Measurements from ENCODE around the gene MMRN1.

Gene MMRN1

GRCh38 chr4:90002441-90003062 lies 107.9 kb downstream of the MMRN1 start:
- TF ChIP-seq ZNF26 (tag by site-specific recombination; IDR thresholded peaks at IDR 0.05) (no peak), GFI1B (tag by site-specific recombination; IDR thresholded peaks at IDR 0.05) (no peak), ZNF350 (tag by site-specific recombination; IDR thresholded peaks at IDR 0.05) (no peak), ZNF19 (tag by site-specific recombination; IDR thresholded peaks at IDR 0.05; ENCODE audit: low read depth) (no peak), ZNF391 (tag by site-specific recombination; IDR thresholded peaks at IDR 0.05; ENCODE audit: borderline replicate concordance, low read depth) (no peak), ZNF248 (tag by site-specific recombination; IDR thresholded peaks at IDR 0.05) (no peak), ZNF624 (tag by site-specific recombination; IDR thresholded peaks at IDR 0.05) (no peak), ZBTB11 (tag by site-specific recombination; conservative IDR thresholded peaks at IDR 0.05; ENCODE audit: low read depth) (no peak), ZNF654 (tag by site-specific recombination; IDR thresholded peaks at IDR 0.05; ENCODE audit: low read depth) (no peak), ZBTB21 (tag by site-specific recombination; IDR thresholded peaks at IDR 0.05) (no peak), ZNF24 (tag by site-specific recombination; IDR thresholded peaks at IDR 0.05) (no peak), ZNF626 (tag by site-specific recombination; IDR thresholded peaks at IDR 0.05) (no peak), ZFP3 (tag by site-specific recombination; IDR thresholded peaks at IDR 0.05; ENCODE audit: low read depth) (no peak), PATZ1 (tag by site-specific recombination; IDR thresholded peaks at IDR 0.05) (no peak), SCRT2 (tag by site-specific recombination; IDR thresholded peaks at IDR 0.05) (no peak), ZNF623 (tag by site-specific recombination; IDR thresholded peaks at IDR 0.05) (no peak), ZNF114 (tag by site-specific recombination; IDR thresholded peaks at IDR 0.05) (no peak)
- ChIA-PET POLR2A (no interaction called here), CTCF (no interaction called here)
- Histone ChIP-seq H3K4me1 (ENCODE audit: control insufficient read depth, insufficient read depth, low read length) (no peaks in the 10 kb centered on the region; the same call in 1 of the 2 replicates), H3K36me3 (ENCODE audit: control insufficient read depth in 2 of 2, insufficient read depth in 1 of 2, low read length in 2 of 2) (no peaks in the 10 kb centered on the region), H3K27ac (ENCODE audit: extremely low read depth, low read depth, low read length) (no peak overlapping the region), H3K9me3 (ENCODE audit: control insufficient read depth, insufficient read depth, low read depth, low read length) (no peaks in the 10 kb centered on the region), H3K4me3 (ENCODE audit: low read depth, low read length) (no peak overlapping the region)
